HG02938 (cell line): ENCODE measurements around the gene THBS3.
A peak's percentile ranks its signal among the peaks of the same experiment; 100 is the strongest.
"Not testable (repeated sequence)": the region's sequence is repeated elsewhere in the genome, so short reads cannot be mapped to it uniquely, and the experiment has no call there.

Experiments used
- ATAC-seq: cut with Tn5 transposase; IDR thresholded peaks from one replicate; pipeline ENCODE4 v1.9.1; 2021; ENCODE audit warnings: mild to moderate bottlenecking, moderate library complexity; ENCODE audit not compliant: unreplicated experiment

Gene THBS3

GRCh38 chr1:155236451-155236850 lies 28.8 kb upstream of the THBS3 start:
- no peak for ATAC-seq

DNA sequence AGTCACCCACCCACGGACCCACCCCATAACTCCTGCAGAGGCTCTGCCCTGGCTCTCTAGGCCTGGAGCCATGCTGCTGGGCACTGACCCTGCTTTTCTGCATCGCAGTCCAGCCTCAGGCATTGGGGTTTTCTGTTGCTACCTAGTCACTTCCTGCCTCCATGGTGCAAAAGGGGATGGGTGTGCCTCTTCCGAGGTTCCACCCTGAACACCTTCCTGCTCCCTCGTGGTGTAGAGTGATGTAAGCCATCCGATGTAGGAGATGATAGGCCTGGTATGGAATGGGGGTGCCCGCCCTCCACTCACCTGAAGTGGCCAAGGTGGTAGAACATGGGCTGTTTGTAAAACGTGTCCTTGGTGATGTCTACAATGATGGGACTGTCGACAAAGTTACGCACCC lies 27.7 kb upstream of the THBS3 start:
- ATAC-seq, result not testable (repeated sequence)

- ATAC-seq, result not testable (repeated sequence)
Measured at GRCh38 chr1:155233502-155233901, 25.8 kb upstream of the THBS3 start.

- not testable (repeated sequence) for ATAC-seq
Measured at GRCh38 chr1:155232001-155232978, 24.6 kb upstream of the THBS3 start.

- not testable (repeated sequence) for ATAC-seq
Measured at GRCh38 chr1:155231302-155231701, 23.6 kb upstream of the THBS3 start.

- no peak for ATAC-seq
Measured at GRCh38 chr1:155228096-155228427, 20.4 kb upstream of the THBS3 start.

GRCh38 chr1:155227261-155228095 lies 19.8 kb upstream of the THBS3 start:
- ATAC-seq, result peak; percentile 89

DNA sequence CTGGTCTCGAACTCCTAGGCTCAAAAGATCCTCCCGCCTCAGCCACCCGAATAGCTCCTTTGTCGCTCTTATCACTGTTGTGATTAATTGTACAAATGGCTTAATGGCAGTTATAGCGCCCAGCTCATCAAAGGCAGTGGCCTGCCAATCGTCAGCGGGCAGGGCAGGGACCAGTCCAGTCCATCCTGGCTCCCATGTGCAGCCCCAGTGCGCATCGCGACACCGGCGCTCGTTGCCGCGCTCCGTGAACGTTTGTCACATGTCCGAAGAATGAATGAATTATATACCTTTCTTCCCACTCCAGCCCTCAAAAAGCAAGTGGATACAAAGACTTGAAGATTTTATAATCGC lies 19.2 kb upstream of the THBS3 start:
- no peak for ATAC-seq

DNA sequence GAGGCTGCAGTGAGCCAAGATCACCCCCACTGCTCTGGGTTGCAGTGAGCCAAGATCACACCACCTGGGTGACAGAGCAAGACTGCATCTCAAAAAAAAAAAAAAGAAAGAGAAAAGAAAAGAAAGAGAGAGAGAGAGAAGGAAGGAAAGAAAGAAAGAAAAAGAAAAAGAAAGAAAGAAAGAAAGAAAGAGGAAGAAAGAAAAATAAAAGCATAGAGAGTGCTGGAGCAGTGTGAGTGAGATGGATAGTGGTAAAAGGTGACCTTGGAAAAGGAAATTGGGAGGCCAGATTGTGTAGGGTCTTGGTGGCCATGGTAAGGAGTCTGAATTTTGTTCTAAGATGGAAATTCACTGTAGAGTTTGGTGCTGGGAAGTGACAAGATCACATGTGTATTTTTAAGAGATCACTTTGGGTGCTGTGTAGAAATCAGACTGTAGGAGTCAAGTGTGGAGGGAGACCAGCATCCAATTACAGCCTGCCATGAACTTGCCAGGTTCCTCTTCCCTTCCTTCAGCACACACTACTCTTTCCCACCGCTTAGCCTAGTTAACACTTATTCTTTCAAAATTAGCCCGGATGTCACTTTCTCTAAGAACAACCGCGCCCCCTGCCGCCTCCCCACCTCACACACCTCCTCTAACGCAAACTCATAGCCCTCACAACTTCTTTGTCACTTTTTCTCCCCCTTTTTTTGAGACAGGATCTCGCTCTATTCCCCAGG lies 18.7 kb upstream of the THBS3 start:
- ATAC-seq, result no peak

- ATAC-seq, result not testable (repeated sequence)
Measured at GRCh38 chr1:155225404-155225759, 17.7 kb upstream of the THBS3 start.

DNA sequence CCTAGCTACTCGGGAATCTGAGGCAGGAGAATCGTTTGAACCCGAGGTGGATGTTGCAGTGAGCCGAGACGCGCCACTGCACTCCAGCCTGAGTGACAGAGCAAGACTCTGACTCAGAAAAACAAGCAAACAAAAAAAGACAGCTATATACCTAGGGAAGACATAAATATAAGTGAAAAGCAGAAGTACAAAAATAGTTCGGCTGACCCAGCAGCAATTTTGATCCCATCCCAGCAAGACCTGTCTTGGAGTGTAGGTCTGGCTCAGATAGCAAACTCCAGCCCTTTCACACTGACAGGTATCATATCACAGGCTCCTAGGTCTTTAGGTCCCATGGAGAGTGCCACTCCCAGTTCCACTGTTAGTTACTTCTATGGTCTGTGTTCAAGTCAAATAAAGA lies 15.3 kb upstream of the THBS3 start:
- no peak for ATAC-seq

DNA sequence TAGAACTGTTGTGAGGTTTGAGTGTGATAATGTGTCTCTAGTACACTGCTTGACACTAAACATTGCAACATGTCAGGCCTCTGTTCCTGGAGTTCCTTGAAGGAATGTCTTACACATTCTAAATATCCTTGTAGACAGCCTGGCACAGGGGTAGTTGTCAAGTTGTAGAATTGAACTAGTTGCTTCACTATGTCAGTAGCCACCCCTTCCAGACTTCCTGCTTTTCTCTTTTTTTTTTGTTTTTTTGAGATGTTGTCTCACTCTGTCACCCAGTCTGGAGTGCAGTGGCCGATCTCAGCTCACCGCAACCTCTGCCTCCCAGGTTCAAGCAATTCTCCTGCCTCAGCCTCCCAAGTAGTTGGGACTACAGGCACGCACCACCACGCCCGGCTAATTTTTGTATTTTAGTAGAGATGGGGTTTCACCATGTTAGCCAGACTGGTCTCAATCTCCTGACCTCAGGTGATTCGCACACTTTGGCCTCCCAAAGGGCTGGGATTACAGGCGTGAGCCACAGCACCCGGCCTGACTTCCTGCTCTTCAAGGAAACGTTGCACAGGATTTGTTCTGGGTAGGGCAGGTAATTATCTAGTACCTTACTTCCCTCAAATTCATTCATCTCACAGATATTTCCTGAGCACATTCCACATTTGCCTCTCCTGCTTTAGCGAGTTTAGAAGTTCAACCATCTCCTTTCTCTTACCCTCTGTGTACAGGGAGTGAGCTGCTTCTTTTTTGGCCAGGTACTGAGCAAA lies 12.7 kb upstream of the THBS3 start:
- ATAC-seq, result not testable (repeated sequence)

- ATAC-seq, result no peak
Measured at GRCh38 chr1:155219592-155220031, 11.9 kb upstream of the THBS3 start.

DNA sequence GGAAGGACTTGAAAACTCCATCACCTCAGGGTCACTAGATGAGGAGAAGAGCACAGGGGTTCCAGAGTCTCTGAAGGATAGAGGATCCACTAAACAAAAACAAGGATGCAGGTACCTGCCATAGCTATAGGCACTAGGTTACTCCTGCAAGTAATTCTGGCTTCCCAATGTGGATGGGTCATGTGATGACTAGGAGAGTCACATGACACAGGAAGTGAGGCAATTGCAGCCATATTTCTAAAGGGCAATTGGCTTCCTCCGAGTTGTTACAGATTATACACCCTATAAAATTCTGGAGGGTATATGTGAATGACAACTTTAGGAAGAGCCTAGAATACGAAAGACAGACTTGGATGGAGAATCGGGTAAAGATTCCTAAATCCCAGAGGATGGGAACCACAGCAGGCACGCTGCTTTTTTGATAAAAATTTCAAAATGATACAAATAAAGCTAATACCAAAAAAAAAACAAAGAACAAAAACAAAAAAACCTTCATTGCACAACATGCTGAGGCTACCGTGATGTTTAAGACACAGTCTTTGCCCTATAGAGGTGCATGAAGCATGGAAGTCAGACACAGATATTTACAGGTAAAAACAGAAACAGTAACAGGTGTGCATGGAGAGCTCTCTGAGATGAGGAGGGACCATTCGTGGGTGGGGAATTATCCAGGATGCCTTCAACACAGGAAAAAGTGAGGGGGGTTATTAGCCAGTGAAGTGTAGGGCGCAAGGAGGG lies 11.3 kb upstream of the THBS3 start:
- ATAC-seq, result no peak

GRCh38 chr1:155214702-155215101 lies 7.0 kb upstream of the THBS3 start:
- ATAC-seq, result not testable (repeated sequence)

DNA sequence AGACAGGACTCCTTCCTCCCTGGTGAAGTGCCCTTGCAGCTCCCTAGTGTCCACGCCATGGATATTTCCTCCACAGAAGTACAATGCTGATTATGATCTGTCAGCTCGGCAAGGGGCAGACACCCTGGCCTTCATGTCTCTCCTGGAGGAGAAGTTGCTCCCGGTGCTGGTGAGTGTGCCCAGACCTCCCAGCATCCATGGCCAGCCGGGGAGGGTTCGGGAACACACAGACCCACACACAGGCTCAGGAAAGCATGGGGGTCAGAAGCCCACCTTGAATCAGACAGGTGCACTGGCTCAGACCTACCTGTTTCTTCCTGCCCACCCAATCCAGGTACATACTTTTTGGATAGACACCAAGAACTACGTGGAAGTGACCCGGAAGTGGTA lies 4.3 kb upstream of the THBS3 start:
- ATAC-seq, result not testable (repeated sequence)

- ATAC-seq, result not testable (repeated sequence)
Measured at GRCh38 chr1:155211381-155212050, 3.8 kb upstream of the THBS3 start.

DNA sequence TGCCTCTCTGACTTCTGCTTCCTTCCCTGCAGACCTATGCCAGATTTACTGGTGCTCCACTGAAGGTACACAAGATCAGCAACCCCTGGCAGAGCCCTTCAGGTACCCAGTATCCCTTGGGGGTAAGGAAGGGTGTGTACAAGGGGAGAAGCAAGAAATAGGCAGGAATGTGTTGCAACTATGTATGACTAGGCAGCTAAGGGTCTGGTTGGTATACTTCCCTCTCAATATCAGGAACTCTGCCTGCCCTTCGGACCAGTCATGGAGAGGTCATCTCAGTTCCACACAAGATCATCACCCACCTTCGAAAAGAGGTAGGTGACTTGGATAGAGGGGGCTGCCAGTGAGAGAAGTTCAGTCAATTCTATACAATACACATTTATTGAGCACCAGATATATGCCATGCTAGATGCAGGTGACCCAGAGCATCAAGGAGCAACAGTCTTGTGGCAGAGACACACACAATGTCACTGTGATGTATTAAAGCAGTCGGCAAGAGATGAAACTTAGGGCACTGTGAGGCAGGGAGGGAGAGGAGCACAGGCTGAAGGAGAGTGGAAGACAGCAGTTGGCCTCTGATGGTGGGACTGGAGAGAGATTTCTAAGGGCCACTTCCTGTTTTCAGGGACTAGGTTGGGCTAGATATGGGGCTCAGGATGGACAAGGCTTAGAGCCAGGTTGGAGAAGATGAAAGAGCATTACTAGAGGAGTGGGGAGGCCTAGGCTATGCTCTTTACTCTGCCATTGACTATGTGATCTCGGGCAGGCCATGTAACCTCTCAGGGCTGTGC lies 2.8 kb upstream of the THBS3 start:
- no peak for ATAC-seq
